22Rv1 (cell line): ENCODE data around the gene NKD1.

Experiments used
- ZFX ChIP-seq: fragments of 450-650 bp; IDR thresholded peaks from 2 replicates; pipeline ENCODE4 v1.6.1; 2017; ENCODE audit warnings: antibody characterized with exemption, borderline replicate concordance
- TF ChIP-seq, protein P1 (sequence below): fragments of 450-650 bp; IDR thresholded peaks from 2 replicates; pipeline ENCODE4 v1.5.1; 2017; ENCODE audit warnings: mild to moderate bottlenecking

DNA sequence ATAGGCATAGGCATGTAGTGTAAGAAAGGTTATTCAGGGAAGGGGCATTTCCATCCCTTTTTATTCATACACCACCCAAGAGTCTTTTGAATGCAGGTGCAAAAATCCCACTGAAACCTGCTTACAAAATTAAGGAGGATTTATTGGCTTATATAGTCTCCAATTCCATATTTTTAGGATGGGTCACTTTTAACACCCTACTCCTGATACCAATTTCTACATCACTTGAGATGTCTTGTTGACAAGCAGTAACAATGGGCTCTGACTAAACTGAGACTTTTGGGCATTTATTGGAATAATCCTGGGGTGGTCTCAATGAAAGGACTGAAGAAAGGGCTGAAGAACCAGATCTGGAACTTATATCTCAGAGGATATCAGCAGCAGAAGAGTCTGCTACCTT, 18.9 kb upstream of the NKD1 start:
- TF ChIP-seq, protein P1, sequence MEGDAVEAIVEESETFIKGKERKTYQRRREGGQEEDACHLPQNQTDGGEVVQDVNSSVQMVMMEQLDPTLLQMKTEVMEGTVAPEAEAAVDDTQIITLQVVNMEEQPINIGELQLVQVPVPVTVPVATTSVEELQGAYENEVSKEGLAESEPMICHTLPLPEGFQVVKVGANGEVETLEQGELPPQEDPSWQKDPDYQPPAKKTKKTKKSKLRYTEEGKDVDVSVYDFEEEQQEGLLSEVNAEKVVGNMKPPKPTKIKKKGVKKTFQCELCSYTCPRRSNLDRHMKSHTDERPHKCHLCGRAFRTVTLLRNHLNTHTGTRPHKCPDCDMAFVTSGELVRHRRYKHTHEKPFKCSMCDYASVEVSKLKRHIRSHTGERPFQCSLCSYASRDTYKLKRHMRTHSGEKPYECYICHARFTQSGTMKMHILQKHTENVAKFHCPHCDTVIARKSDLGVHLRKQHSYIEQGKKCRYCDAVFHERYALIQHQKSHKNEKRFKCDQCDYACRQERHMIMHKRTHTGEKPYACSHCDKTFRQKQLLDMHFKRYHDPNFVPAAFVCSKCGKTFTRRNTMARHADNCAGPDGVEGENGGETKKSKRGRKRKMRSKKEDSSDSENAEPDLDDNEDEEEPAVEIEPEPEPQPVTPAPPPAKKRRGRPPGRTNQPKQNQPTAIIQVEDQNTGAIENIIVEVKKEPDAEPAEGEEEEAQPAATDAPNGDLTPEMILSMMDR, result no peak
- no peak for TF ChIP-seq ZFX
